IMR-90 (cell line): ENCODE data around the gene WWC1. TPM values are rescaled to one million over a fixed set of nuclear protein-coding genes. Genes with fewer than 3 reads are reported as not detected.

ENCODE experiments used
- ATAC-seq: fragments of 200-7000 bp; cut with Tn5 transposase; 2 replicates; pipeline ENCODE4 v1.9.1; 2020; ENCODE audit warnings: low read depth, mild to moderate bottlenecking, moderate library complexity
- BruUV-seq: library from RNA; stranded (reverse); fragments of 400-500 nt; replicated peaks from 2 replicates; lab custom pipeline; 2021; lab: Mats Ljungman, UMichigan
- CTCF ChIA-PET: fragments of 300-600 bp; formaldehyde crosslinking; extraction: SDS; loops from one replicate; lab custom pipeline; 2021; ENCODE audit warnings: antibody characterized with exemption; lab: Yijun Ruan, JAX
- POLR2A ChIA-PET: fragments of 300-600 bp; sonication (Branson Sonifier 250); formaldehyde crosslinking; loops from one replicate; lab custom pipeline; 2022; ENCODE audit warnings: antibody characterized with exemption; ENCODE audit not compliant: unreplicated experiment; lab: Charles Lee
- DNase-seq: peaks from one replicate; pipeline ENCODE4 v3.0.0; 2013
- H2AFZ ChIP-seq: replicated peaks from 2 replicates; pipeline ENCODE3; 2013; ENCODE audit warnings: low read length, mild to moderate bottlenecking; ENCODE audit not compliant: poor library complexity
- H2AK5ac ChIP-seq: 2 replicates; pipeline ENCODE4 v1.6.1; 2013; ENCODE audit warnings: low read depth, low read length, inconsistent platforms
- H2AK9ac ChIP-seq: replicated peaks from 2 replicates; pipeline ENCODE3; 2013; ENCODE audit warnings: mild to moderate bottlenecking, low read depth, low read length, moderate library complexity; ENCODE audit not compliant: poor library complexity
- H2BK120ac ChIP-seq: 2 replicates; pipeline ENCODE4 v1.6.1; 2013; ENCODE audit warnings: low read depth, low read length, inconsistent platforms
- H2BK15ac ChIP-seq: 3 replicates; pipeline ENCODE4 v1.6.1; 2013; ENCODE audit warnings: low read depth, low read length, inconsistent platforms
- H2BK20ac ChIP-seq: 2 replicates; pipeline ENCODE4 v1.6.1; 2013; ENCODE audit warnings: low read depth, mild to moderate bottlenecking, inconsistent platforms, low read length, moderate library complexity
- H2BK5ac ChIP-seq: 2 replicates; pipeline ENCODE4 v1.6.1; 2013; ENCODE audit warnings: mild to moderate bottlenecking, low read depth, low read length, inconsistent platforms; ENCODE audit not compliant: poor library complexity, severe bottlenecking
- H3K14ac ChIP-seq: replicated peaks from 2 replicates; pipeline ENCODE4 v1.6.1; 2013; ENCODE audit warnings: low read depth, low read length, inconsistent platforms
- H3K18ac ChIP-seq: 2 replicates; pipeline ENCODE4 v1.6.1; 2013; ENCODE audit warnings: low read depth, low read length, control low read depth
- H3K23ac ChIP-seq: 2 replicates; pipeline ENCODE4 v1.6.1; 2013; ENCODE audit warnings: low read depth, low read length, inconsistent platforms
- H3K27ac ChIP-seq: 2 replicates; pipeline ENCODE4 v1.5.1; 2013; ENCODE audit warnings: mild to moderate bottlenecking, control low read depth, low read length; ENCODE audit not compliant: insufficient read depth
- H3K27me3 ChIP-seq: 2 replicates; pipeline ENCODE4 v1.6.1; 2013; ENCODE audit warnings: low read length; ENCODE audit not compliant: control insufficient read depth, insufficient read depth
- H3K36me3 ChIP-seq: 2 replicates; pipeline ENCODE4 v1.6.1; 2013; ENCODE audit warnings: low read length, mixed read lengths; ENCODE audit not compliant: control insufficient read depth, insufficient read depth
- H3K4ac ChIP-seq: 2 replicates; pipeline ENCODE4 v1.6.1; 2013; ENCODE audit warnings: low read depth, low read length, inconsistent platforms
- H3K4me1 ChIP-seq: 2 replicates; pipeline ENCODE4 v1.6.1; 2013; ENCODE audit warnings: low read length, mixed read lengths; ENCODE audit not compliant: control insufficient read depth, insufficient read depth
- H3K4me2 ChIP-seq: 2 replicates; pipeline ENCODE4 v1.6.1; 2013; ENCODE audit warnings: low read depth, mild to moderate bottlenecking, control low read depth, low read length, moderate library complexity
- H3K4me3 ChIP-seq: 2 replicates; pipeline ENCODE4 v1.5.1; 2013; ENCODE audit warnings: low read depth, mild to moderate bottlenecking, control low read depth, low read length, moderate library complexity; ENCODE audit not compliant: insufficient read depth
- H3K56ac ChIP-seq: 2 replicates; pipeline ENCODE4 v1.6.1; 2013; ENCODE audit warnings: low read length, inconsistent platforms; ENCODE audit not compliant: insufficient read depth; ENCODE audit errors: extremely low read depth
- H3K79me1 ChIP-seq, 2 experiments: 2 replicates each; pipeline ENCODE4 v1.6.1; 2013; ENCODE audit warnings: low read length in 2 of 2, inconsistent platforms in 1 of 2, low read depth in 1 of 2
- H3K9ac ChIP-seq: 2 replicates; pipeline ENCODE4 v1.6.1; 2013; ENCODE audit warnings: low read depth, low read length, control low read depth
- H3K9me1 ChIP-seq: 2 replicates; pipeline ENCODE4 v1.6.1; 2013; ENCODE audit warnings: low read length, inconsistent platforms; ENCODE audit not compliant: insufficient read depth
- H3K9me3 ChIP-seq: 2 replicates; pipeline ENCODE4 v1.6.1; 2013; ENCODE audit warnings: low read length; ENCODE audit not compliant: control insufficient read depth, insufficient read depth
- H4K20me1 ChIP-seq: 2 replicates; pipeline ENCODE4 v1.6.1; 2013; ENCODE audit warnings: low read length, inconsistent platforms; ENCODE audit not compliant: insufficient read depth
- H4K5ac ChIP-seq: 2 replicates; pipeline ENCODE4 v1.6.1; 2013; ENCODE audit warnings: mild to moderate bottlenecking, low read depth, low read length, control low read depth
- H4K8ac ChIP-seq, 2 experiments: 2 replicates each; pipeline ENCODE4 v1.6.1; 2013; ENCODE audit warnings: low read depth in 2 of 2, low read length in 2 of 2, control low read depth in 1 of 2, inconsistent platforms in 1 of 2
- H4K91ac ChIP-seq: 2 replicates; pipeline ENCODE4 v1.6.1; 2013; ENCODE audit warnings: low read depth, low read length, inconsistent platforms; ENCODE audit not compliant: insufficient read depth
- CEBPB ChIP-seq: IDR thresholded peaks from 2 replicates; pipeline ENCODE4 v1.6.1; 2012; ENCODE audit warnings: low read depth, low read length, improper control_type of control experiment
- CHD1 ChIP-seq: IDR thresholded peaks from 2 replicates; pipeline ENCODE4 v1.6.1; 2012; ENCODE audit warnings: low read depth, low read length, improper control_type of control experiment
- MXI1 ChIP-seq: IDR thresholded peaks from 2 replicates; pipeline ENCODE4 v1.6.1; 2012; ENCODE audit warnings: low read depth, mild to moderate bottlenecking, low read length, moderate library complexity, borderline replicate concordance
- NFE2L2 ChIP-seq: fragments of 150-350 bp; IDR thresholded peaks from 2 replicates; pipeline ENCODE4 v1.6.1; 2016; ENCODE audit warnings: low read depth, mild to moderate bottlenecking, low read length
- POLR2A ChIP-seq: IDR thresholded peaks from 2 replicates; pipeline ENCODE4 v1.6.1; 2012; ENCODE audit warnings: mild to moderate bottlenecking, low read depth, low read length
- RCOR1 ChIP-seq: IDR thresholded peaks from 2 replicates; pipeline ENCODE4 v1.6.1; 2012; ENCODE audit warnings: mild to moderate bottlenecking, low read length, improper control_type of control experiment; ENCODE audit not compliant: insufficient replicate concordance
- WGBS, 2 experiments: methylation state at CpG; one replicate each; pipeline versions ENCODE4 v1.1.5 to v1.1.7; 2013; ENCODE audit warnings: missing lambda C conversion rate in 2 of 2; ENCODE audit not compliant: insufficient read length in 1 of 2; ENCODE audit errors: extremely low coverage in 2 of 2; 5-methylcytosine and 5-hydroxymethylcytosine counted together
- dilution Hi-C: fragments of 300-500 bp; cut with HindIII; formaldehyde crosslinking; loops from one replicate; pipeline ENCODE4 v1.14.3; 2018; ENCODE audit warnings: low sequenced_read_pairs; ENCODE audit not compliant: unreplicated experiment
- in situ Hi-C: fragments of 300-500 bp; cut with MboI; formaldehyde crosslinking; loops from 3 replicates; pipeline ENCODE4 v1.14.3; 2019; ENCODE audit warnings: low sequenced_read_pairs, inconsistent platforms, mixed read lengths
- intact Hi-C: fragments of 100-400 bp; cut with micrococcal nuclease; formaldehyde crosslinking; loops from 2 replicates; pipeline ENCODE4 v1.10.0; 2022
- polyA plus RNA-seq, 3 experiments: library from polyadenylated mRNA; depleted of rRNA; stranded (reverse); fragments of >200 nt; gene quantifications; 2 replicates each; pipeline ENCODE4 v1.2.3, GENCODE V29; 2012; ENCODE audit warnings: low replicate concordance in 1 of 3
- total RNA-seq: library from RNA; depleted of rRNA; stranded (reverse); fragments of >200 nt; gene quantifications from 2 replicates; pipeline ENCODE4 v1.2.3, GENCODE V29; 2012
- TF ChIP-seq, protein P1 (sequence below): fragments of 150-350 bp; IDR thresholded peaks from 2 replicates; pipeline ENCODE4 v1.6.1; 2017; ENCODE audit warnings: mild to moderate bottlenecking, antibody characterized with exemption, low read length, low read depth
- TF ChIP-seq, protein P2 (sequence below): fragments of 150-350 bp; IDR thresholded peaks from 2 replicates; pipeline ENCODE4 v1.6.1; 2016; ENCODE audit warnings: low read depth, mild to moderate bottlenecking, low read length, moderate library complexity, borderline replicate concordance

WWC1 gene
- total and polyA plus RNA-seq, 2 of the 4 experiments (the other 2 are of a cell fraction) = 9.1 to 10.3 TPM

DNA sequence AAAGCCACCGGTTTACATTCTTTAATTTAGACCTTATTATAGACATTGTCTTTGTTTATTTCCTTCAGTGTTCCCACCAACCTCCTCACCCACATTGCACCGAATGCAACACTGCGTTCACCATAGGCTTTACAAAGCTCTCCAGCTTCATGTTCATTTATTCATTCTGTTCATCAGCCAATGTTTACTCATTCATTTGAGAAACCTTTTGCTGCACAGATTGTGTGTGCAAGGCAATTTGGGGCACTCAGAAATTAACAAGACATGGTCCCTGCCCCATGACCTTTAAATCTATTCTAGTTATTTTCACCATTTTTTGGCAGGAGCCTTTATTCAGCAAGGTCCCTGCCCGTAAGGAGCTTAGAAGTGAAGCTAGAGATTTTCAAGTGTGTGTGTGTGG lies 124.0 kb downstream of the WWC1 start:
- Histone ChIP-seq H3K27ac (no peak overlapping the region), H3K23ac (no peak overlapping the region), H2BK20ac (no peak overlapping the region), H3K4ac (no peak overlapping the region), H4K20me1 (no peaks in the 10 kb centered on the region), H4K8ac (no peak overlapping the region), H3K27me3 (no peaks in the 10 kb centered on the region), H3K4me2 (no peak overlapping the region), H3K4me1 (peaks cover 5% of the 10 kb centered on the region), H2BK120ac (no peak overlapping the region), H3K36me3 (peaks cover 8% of the 10 kb centered on the region), H4K5ac (no peak overlapping the region), H3K4me3 (no peak overlapping the region), H2BK5ac (no peak overlapping the region), H3K18ac (no peak overlapping the region), H2AK5ac (no peak overlapping the region), H2AK9ac (no peak overlapping the region), H4K91ac (no peak overlapping the region), H2BK15ac (no peak overlapping the region), H3K9me3 (no peaks in the 10 kb centered on the region), H3K14ac (no peak overlapping the region), H3K56ac (no peak overlapping the region), H3K9me1 (peaks cover 8% of the 10 kb centered on the region), H3K9ac (no peak overlapping the region), H2AFZ (no peak overlapping the region), H3K79me1 (0 out of 4 replicates have a peak, but pooled peaks cover 0 to 5% of the 10 kb centered on the region in 2 experiments)
- CTCF ChIA-PET = no interaction called here
- in situ Hi-C loops (no loop called here), intact Hi-C loops (no loop called here), dilution Hi-C loops (no loop called here)
- POLR2A ChIA-PET = no interaction called here
- no CpG with 5 or more reads among the region's 4 CpGs for WGBS, 2 experiments
- DNase-seq (no peak), ATAC-seq (no peak)
- TF ChIP-seq RCOR1 (no peak), CHD1 (no peak), NFE2L2 (no peak), POLR2A (no peak), CEBPB (no peak), MXI1 (no peak)
- TF ChIP-seq, protein P1, sequence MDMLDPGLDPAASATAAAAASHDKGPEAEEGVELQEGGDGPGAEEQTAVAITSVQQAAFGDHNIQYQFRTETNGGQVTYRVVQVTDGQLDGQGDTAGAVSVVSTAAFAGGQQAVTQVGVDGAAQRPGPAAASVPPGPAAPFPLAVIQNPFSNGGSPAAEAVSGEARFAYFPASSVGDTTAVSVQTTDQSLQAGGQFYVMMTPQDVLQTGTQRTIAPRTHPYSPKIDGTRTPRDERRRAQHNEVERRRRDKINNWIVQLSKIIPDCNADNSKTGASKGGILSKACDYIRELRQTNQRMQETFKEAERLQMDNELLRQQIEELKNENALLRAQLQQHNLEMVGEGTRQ = no peak
- TF ChIP-seq, protein P2, sequence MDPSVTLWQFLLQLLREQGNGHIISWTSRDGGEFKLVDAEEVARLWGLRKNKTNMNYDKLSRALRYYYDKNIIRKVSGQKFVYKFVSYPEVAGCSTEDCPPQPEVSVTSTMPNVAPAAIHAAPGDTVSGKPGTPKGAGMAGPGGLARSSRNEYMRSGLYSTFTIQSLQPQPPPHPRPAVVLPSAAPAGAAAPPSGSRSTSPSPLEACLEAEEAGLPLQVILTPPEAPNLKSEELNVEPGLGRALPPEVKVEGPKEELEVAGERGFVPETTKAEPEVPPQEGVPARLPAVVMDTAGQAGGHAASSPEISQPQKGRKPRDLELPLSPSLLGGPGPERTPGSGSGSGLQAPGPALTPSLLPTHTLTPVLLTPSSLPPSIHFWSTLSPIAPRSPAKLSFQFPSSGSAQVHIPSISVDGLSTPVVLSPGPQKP = no peak
- BruUV-seq = no TSS peak
